GM13976 (cell line): ENCODE results near the gene ICAM2.

Experiments
- DNase-seq: peaks from one replicate; pipeline ENCODE4 v3.0.0; 2012; ENCODE audit warnings: low spot score
- CTCF ChIP-seq: IDR thresholded peaks from 2 replicates; pipeline ENCODE4 v1.5.1; 2012; ENCODE audit warnings: borderline replicate concordance, mild to moderate bottlenecking; ENCODE audit not compliant: insufficient read depth; ENCODE audit errors: extremely low read depth, missing control alignments, control extremely low read depth
- in situ Hi-C: fragments of 300-500 bp; cut with MboI; formaldehyde crosslinking; loops from one replicate; pipeline ENCODE4 v1.12.0; 2022; ENCODE audit warnings: low sequenced_read_pairs, mixed read lengths, inconsistent platforms; ENCODE audit not compliant: unreplicated experiment

The ICAM2 gene

GRCh38 chr17:64004218-64004770 lies 16.1 kb downstream of the ICAM2 start:
- TF ChIP-seq CTCF: no peak
- peak; percentile 12 for DNase-seq
- in situ Hi-C loops: no loop called here

DNA sequence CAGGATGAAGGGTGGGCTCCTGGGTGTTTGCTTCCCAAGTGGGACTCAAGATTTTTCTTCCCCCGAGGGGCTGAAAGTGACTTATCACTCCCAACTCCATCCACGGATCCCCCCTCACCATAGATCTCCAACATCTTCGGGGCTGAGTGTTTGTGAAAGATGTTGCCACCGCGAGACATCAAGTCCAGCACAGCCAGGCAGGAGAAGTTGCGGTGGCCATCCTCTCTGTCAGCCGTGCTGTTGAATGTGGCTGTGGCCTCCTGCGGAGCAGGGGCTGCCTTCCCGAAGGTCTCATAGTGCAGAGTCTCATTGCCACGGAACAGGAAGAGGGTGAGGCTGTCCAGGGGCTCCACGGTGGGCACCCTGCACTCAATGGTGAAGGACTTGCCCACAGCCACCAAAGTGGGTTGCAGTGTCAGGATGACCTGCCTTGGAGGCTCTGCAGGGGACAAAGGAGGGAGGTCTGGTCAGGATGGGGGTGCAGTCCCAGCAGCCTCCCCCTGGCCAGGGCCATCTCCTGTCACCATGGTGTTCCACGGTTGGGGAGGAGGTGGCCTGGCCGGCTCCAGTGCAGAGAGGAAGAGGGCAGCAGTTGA lies 16.8 kb downstream of the ICAM2 start:
- no peak for TF ChIP-seq CTCF
- DNase-seq: peak; percentile 17
- in situ Hi-C loops: no loop called here

GRCh38 chr17:64002658-64003525 lies 17.5 kb downstream of the ICAM2 start:
- peak; percentile 15 for DNase-seq
- in situ Hi-C loops: no loop called here
- no peak for TF ChIP-seq CTCF

GRCh38 chr17:64001763-64002529 lies 18.5 kb downstream of the ICAM2 start:
- peak; percentile 33 for DNase-seq
- TF ChIP-seq CTCF: no peak
- in situ Hi-C loops: no loop called here

GRCh38 chr17:64001091-64001579 lies 19.3 kb downstream of the ICAM2 start:
- in situ Hi-C loops: no loop called here
- TF ChIP-seq CTCF: no peak
- DNase-seq: peak; percentile 19
